DND-41 (cell line): ENCODE results near the gene GLRX2.

Experiments
- CTCF ChIP-seq: IDR thresholded peaks from 2 replicates; pipeline ENCODE4 v1.5.1; 2012; ENCODE audit warnings: borderline replicate concordance, low read length, moderate library complexity, mild to moderate bottlenecking; ENCODE audit not compliant: poor library complexity, severe bottlenecking; ENCODE audit errors: extremely low read depth
- EZH2 ChIP-seq: IDR thresholded peaks from 3 replicates; pipeline ENCODE4 v1.6.1; 2012; ENCODE audit warnings: borderline replicate concordance, low read depth, mild to moderate bottlenecking, moderate library complexity, low read length, inconsistent platforms; ENCODE audit not compliant: severe bottlenecking

- TF ChIP-seq CTCF (no peak), EZH2 (no peak)
These were observed 39.3 kb downstream of the GLRX2 start for GRCh38 chr1:193065954-193066353.
